NB4 (cell line): ENCODE results near the gene ZMYM2.
"Not testable (repeated sequence)": the region's sequence is repeated elsewhere in the genome, so short reads cannot be mapped to it uniquely, and the experiment has no call there.

Source experiments
- DNase-seq: peaks from one replicate; pipeline ENCODE4 v3.0.0; 2010; ENCODE audit warnings: low read depth
- H3K4me3 ChIP-seq: one replicate; pipeline ENCODE4 v1.5.1; 2011; ENCODE audit warnings: mild to moderate bottlenecking, low read depth, low read length, moderate library complexity
- MYC ChIP-seq: IDR thresholded peaks from 2 replicates; pipeline ENCODE4 v1.6.1; 2011; ENCODE audit warnings: low read depth, low read length
- POLR2A ChIP-seq: IDR thresholded peaks from 2 replicates; pipeline ENCODE4 v1.6.1; 2011; ENCODE audit warnings: mild to moderate bottlenecking; ENCODE audit not compliant: insufficient read length; ENCODE audit errors: extremely low read depth
- TF ChIP-seq, protein P1 (sequence below): IDR thresholded peaks from 2 replicates; pipeline ENCODE4 v1.6.1; 2011; ENCODE audit warnings: low read depth, low read length
- TF ChIP-seq, protein P2 (sequence below): IDR thresholded peaks from one replicate; pipeline ENCODE4 v1.5.1; 2012; ENCODE audit warnings: low read depth, low read length

The ZMYM2 gene

DNA sequence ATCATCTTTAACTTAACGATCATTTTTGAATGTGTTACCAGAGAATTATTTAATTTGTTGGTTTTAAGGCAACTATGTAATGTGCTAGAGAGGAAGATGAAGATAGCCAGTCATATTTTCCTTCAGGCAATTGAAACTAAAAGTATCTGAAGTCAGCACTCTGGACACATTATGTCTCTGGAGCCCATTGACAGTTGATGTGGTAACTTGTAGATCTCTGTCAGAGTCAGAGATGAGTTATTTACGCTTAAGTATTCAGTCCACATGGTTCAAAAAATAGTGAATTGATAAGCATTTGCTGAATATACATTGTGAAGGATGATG, 2.1 kb downstream of the ZMYM2 start:
- DNase-seq, result peak; percentile 23
- peak overlapping the region; percentile 86 for H3K4me3 ChIP-seq
- TF ChIP-seq MYC (no peak), POLR2A (no peak)
- TF ChIP-seq, protein P1, sequence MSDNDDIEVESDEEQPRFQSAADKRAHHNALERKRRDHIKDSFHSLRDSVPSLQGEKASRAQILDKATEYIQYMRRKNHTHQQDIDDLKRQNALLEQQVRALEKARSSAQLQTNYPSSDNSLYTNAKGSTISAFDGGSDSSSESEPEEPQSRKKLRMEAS, result no peak
- TF ChIP-seq, protein P2, sequence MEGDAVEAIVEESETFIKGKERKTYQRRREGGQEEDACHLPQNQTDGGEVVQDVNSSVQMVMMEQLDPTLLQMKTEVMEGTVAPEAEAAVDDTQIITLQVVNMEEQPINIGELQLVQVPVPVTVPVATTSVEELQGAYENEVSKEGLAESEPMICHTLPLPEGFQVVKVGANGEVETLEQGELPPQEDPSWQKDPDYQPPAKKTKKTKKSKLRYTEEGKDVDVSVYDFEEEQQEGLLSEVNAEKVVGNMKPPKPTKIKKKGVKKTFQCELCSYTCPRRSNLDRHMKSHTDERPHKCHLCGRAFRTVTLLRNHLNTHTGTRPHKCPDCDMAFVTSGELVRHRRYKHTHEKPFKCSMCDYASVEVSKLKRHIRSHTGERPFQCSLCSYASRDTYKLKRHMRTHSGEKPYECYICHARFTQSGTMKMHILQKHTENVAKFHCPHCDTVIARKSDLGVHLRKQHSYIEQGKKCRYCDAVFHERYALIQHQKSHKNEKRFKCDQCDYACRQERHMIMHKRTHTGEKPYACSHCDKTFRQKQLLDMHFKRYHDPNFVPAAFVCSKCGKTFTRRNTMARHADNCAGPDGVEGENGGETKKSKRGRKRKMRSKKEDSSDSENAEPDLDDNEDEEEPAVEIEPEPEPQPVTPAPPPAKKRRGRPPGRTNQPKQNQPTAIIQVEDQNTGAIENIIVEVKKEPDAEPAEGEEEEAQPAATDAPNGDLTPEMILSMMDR, result no peak

DNA sequence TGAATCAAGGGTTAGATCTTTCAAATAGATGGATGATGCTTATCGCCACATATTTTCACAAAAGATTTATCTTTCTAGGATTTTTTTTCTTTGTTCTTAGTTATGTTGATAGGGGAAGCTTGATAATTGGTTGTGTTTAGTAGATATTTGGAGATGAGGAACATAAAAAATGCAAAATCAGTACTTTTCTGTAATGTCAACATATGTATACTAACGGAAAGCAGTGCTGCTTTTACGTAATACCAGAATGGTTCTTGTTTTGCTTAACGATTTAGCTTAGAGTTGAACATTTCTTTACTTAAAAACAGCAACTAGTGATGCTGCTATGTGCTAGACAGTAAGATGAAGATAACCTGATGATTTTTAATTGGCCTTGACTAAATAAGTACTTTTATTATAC, 3.0 kb downstream of the ZMYM2 start:
- TF ChIP-seq MYC (no peak), POLR2A (no peak)
- TF ChIP-seq, protein P2, result no peak
- TF ChIP-seq, protein P1, result no peak
- no peak for DNase-seq
- H3K4me3 ChIP-seq, result peak overlapping the region; percentile 86

DNA sequence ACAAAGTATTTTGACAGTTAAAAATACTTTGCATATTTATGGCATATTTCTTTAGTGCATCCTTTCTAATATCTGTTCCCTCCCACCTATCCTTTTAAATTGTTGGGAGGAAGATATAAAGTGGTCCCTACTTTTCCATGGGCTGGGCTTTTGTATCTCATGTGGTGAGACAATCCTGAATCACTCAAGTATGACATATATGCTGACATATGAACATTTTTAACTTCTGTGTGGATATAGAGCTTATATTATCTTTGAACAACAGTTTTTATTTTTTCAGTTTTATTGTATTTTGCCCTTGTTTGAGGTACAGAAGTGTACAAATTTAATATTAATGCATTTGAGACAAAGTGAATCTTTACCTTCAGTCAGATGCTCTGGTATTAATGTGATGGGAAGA, 3.4 kb downstream of the ZMYM2 start:
- TF ChIP-seq, protein P2, result no peak
- TF ChIP-seq POLR2A, result no peak
- no peak for DNase-seq

DNA sequence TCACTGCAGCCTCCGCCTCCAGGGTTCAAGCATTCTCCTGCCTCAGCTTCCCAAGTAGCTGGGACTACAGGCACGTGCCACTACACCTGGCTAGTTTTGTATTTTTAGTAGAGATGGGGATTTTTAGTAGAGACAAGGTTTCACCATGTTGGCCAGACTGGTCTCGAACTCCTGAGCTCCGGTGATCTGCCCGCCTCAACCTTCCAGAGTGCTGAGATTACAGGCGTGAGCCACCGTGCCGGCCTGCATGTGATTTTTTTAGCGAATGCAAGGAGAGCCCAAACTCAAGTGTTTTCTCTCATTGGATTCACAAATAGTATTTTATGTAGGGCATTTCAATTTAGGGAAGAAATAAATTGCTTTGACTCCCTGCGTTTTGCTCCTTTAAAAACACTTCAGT, 4.4 kb downstream of the ZMYM2 start:
- H3K4me3 ChIP-seq, result no peak overlapping the region
- TF ChIP-seq POLR2A (no peak), MYC (no peak)
- TF ChIP-seq, protein P2, result no peak
- TF ChIP-seq, protein P1, result no peak
- DNase-seq, result no peak

More for the DNA sequence above, 3.4 kb downstream of the ZMYM2 start:
- no peak overlapping the region for H3K4me3 ChIP-seq

DNA sequence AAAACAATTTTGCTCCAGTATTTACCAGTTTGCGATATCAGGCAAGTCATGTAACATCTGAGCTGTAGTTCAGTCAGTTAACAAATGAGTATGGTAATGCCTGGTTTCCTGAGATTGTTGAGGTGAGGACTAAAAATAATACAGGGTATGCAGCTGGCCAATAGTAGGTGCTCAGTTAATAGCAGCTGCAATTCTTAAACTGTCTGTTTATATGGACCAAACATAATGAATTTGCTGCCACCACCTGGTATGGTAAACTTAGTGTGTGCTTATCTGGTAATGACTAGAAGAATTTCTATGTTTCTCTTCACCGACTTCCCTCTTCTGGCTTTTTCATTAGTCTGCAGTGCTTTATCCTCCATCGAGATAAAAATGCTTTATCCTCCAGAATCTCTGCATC, 9.1 kb downstream of the ZMYM2 start:
- DNase-seq, result peak; percentile 35
- TF ChIP-seq, protein P2, result no peak
- TF ChIP-seq, protein P1, result no peak
- no peak overlapping the region for H3K4me3 ChIP-seq

DNA sequence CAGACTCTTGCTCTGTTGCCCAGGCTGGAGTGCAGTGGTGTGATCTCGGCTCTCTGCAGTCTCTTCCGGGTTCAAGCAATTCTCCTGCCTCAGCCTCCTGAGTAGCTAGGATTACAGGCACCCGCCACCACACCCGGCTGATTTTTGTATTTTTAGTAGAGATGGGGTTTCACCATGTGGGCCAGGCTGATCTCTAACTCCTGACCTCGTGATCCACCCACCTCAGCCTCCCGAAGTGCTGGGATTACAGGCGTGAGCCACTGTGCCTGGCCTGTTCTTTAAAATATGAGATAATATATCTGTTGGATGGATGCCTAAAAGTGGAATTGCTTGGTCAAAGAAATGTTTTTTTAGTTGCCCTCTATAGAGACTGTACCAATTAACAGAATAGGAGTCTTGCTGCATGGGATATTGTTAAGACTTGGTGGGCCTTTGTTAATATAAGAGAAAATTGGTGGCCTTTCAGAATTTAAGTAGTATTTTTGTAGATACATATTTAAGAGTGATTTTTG, 16.0 kb downstream of the ZMYM2 start:
- not testable (repeated sequence) for DNase-seq, H3K4me3 ChIP-seq
